Testis (tissue), 2 donors: Measurements from ENCODE around the gene CBY1.

ENCODE experiments used
- CTCF ChIP-seq, 3 experiments: fragments of 450-650 bp in 2 of 3; fragments of 200-600 bp in 1 of 3; sonication (generic) in 1 of 3; IDR thresholded peaks; one replicate each; pipeline ENCODE4 v1.5.1; 2016 to 2019; ENCODE audit warnings: antibody characterized with exemption in 3 of 3, mild to moderate bottlenecking in 2 of 3, moderate library complexity in 1 of 3
- POLR2A ChIP-seq: fragments of 450-650 bp; IDR thresholded peaks from one replicate; pipeline ENCODE4 v1.6.1; 2017; ENCODE audit warnings: antibody characterized with exemption, mild to moderate bottlenecking, moderate library complexity

GRCh38 chr22:38713921-38714320, 57.5 kb downstream of the CBY1 start:
- TF ChIP-seq CTCF (IDR thresholded peaks at IDR 0.05): no peak
- no peak for TF ChIP-seq POLR2A
